IMR-90 (cell line): ENCODE measurements around the gene CACUL1. TPM values are rescaled to one million over a fixed set of nuclear protein-coding genes. Genes with fewer than 3 reads are reported as not detected.

Source experiments
- ATAC-seq: fragments of 200-7000 bp; cut with Tn5 transposase; 2 replicates; pipeline ENCODE4 v1.9.1; 2020; ENCODE audit warnings: low read depth, mild to moderate bottlenecking, moderate library complexity
- BruUV-seq: library from RNA; stranded (reverse); fragments of 400-500 nt; replicated peaks from 2 replicates; lab custom pipeline; 2021; lab: Mats Ljungman, UMichigan
- CTCF ChIA-PET: fragments of 300-600 bp; formaldehyde crosslinking; extraction: SDS; loops from one replicate; lab custom pipeline; 2021; ENCODE audit warnings: antibody characterized with exemption; lab: Yijun Ruan, JAX
- POLR2A ChIA-PET: fragments of 300-600 bp; sonication (Branson Sonifier 250); formaldehyde crosslinking; loops from one replicate; lab custom pipeline; 2022; ENCODE audit warnings: antibody characterized with exemption; ENCODE audit not compliant: unreplicated experiment; lab: Charles Lee
- DNase-seq: peaks from one replicate; pipeline ENCODE4 v3.0.0; 2013
- H2AFZ ChIP-seq: replicated peaks from 2 replicates; pipeline ENCODE3; 2013; ENCODE audit warnings: low read length, mild to moderate bottlenecking; ENCODE audit not compliant: poor library complexity
- H2AK5ac ChIP-seq: 2 replicates; pipeline ENCODE4 v1.6.1; 2013; ENCODE audit warnings: low read depth, low read length, inconsistent platforms
- H2AK9ac ChIP-seq: replicated peaks from 2 replicates; pipeline ENCODE3; 2013; ENCODE audit warnings: mild to moderate bottlenecking, low read depth, low read length, moderate library complexity; ENCODE audit not compliant: poor library complexity
- H2BK120ac ChIP-seq: 2 replicates; pipeline ENCODE4 v1.6.1; 2013; ENCODE audit warnings: low read depth, low read length, inconsistent platforms
- H2BK15ac ChIP-seq: 3 replicates; pipeline ENCODE4 v1.6.1; 2013; ENCODE audit warnings: low read depth, low read length, inconsistent platforms
- H2BK20ac ChIP-seq: 2 replicates; pipeline ENCODE4 v1.6.1; 2013; ENCODE audit warnings: low read depth, mild to moderate bottlenecking, inconsistent platforms, low read length, moderate library complexity
- H2BK5ac ChIP-seq: 2 replicates; pipeline ENCODE4 v1.6.1; 2013; ENCODE audit warnings: mild to moderate bottlenecking, low read depth, low read length, inconsistent platforms; ENCODE audit not compliant: poor library complexity, severe bottlenecking
- H3K14ac ChIP-seq: replicated peaks from 2 replicates; pipeline ENCODE4 v1.6.1; 2013; ENCODE audit warnings: low read depth, low read length, inconsistent platforms
- H3K18ac ChIP-seq: 2 replicates; pipeline ENCODE4 v1.6.1; 2013; ENCODE audit warnings: low read depth, low read length, control low read depth
- H3K23ac ChIP-seq: 2 replicates; pipeline ENCODE4 v1.6.1; 2013; ENCODE audit warnings: low read depth, low read length, inconsistent platforms
- H3K27ac ChIP-seq: 2 replicates; pipeline ENCODE4 v1.5.1; 2013; ENCODE audit warnings: mild to moderate bottlenecking, control low read depth, low read length; ENCODE audit not compliant: insufficient read depth
- H3K27me3 ChIP-seq: 2 replicates; pipeline ENCODE4 v1.6.1; 2013; ENCODE audit warnings: low read length; ENCODE audit not compliant: control insufficient read depth, insufficient read depth
- H3K36me3 ChIP-seq: 2 replicates; pipeline ENCODE4 v1.6.1; 2013; ENCODE audit warnings: low read length, mixed read lengths; ENCODE audit not compliant: control insufficient read depth, insufficient read depth
- H3K4ac ChIP-seq: 2 replicates; pipeline ENCODE4 v1.6.1; 2013; ENCODE audit warnings: low read depth, low read length, inconsistent platforms
- H3K4me1 ChIP-seq: 2 replicates; pipeline ENCODE4 v1.6.1; 2013; ENCODE audit warnings: low read length, mixed read lengths; ENCODE audit not compliant: control insufficient read depth, insufficient read depth
- H3K4me2 ChIP-seq: 2 replicates; pipeline ENCODE4 v1.6.1; 2013; ENCODE audit warnings: low read depth, mild to moderate bottlenecking, control low read depth, low read length, moderate library complexity
- H3K4me3 ChIP-seq: 2 replicates; pipeline ENCODE4 v1.5.1; 2013; ENCODE audit warnings: low read depth, mild to moderate bottlenecking, control low read depth, low read length, moderate library complexity; ENCODE audit not compliant: insufficient read depth
- H3K56ac ChIP-seq: 2 replicates; pipeline ENCODE4 v1.6.1; 2013; ENCODE audit warnings: low read length, inconsistent platforms; ENCODE audit not compliant: insufficient read depth; ENCODE audit errors: extremely low read depth
- H3K79me1 ChIP-seq, 2 experiments: 2 replicates each; pipeline ENCODE4 v1.6.1; 2013; ENCODE audit warnings: low read length in 2 of 2, inconsistent platforms in 1 of 2, low read depth in 1 of 2
- H3K9ac ChIP-seq: 2 replicates; pipeline ENCODE4 v1.6.1; 2013; ENCODE audit warnings: low read depth, low read length, control low read depth
- H3K9me1 ChIP-seq: 2 replicates; pipeline ENCODE4 v1.6.1; 2013; ENCODE audit warnings: low read length, inconsistent platforms; ENCODE audit not compliant: insufficient read depth
- H3K9me3 ChIP-seq: 2 replicates; pipeline ENCODE4 v1.6.1; 2013; ENCODE audit warnings: low read length; ENCODE audit not compliant: control insufficient read depth, insufficient read depth
- H4K20me1 ChIP-seq: 2 replicates; pipeline ENCODE4 v1.6.1; 2013; ENCODE audit warnings: low read length, inconsistent platforms; ENCODE audit not compliant: insufficient read depth
- H4K5ac ChIP-seq: 2 replicates; pipeline ENCODE4 v1.6.1; 2013; ENCODE audit warnings: mild to moderate bottlenecking, low read depth, low read length, control low read depth
- H4K8ac ChIP-seq, 2 experiments: 2 replicates each; pipeline ENCODE4 v1.6.1; 2013; ENCODE audit warnings: low read depth in 2 of 2, low read length in 2 of 2, control low read depth in 1 of 2, inconsistent platforms in 1 of 2
- H4K91ac ChIP-seq: 2 replicates; pipeline ENCODE4 v1.6.1; 2013; ENCODE audit warnings: low read depth, low read length, inconsistent platforms; ENCODE audit not compliant: insufficient read depth
- CEBPB ChIP-seq: IDR thresholded peaks from 2 replicates; pipeline ENCODE4 v1.6.1; 2012; ENCODE audit warnings: low read depth, low read length, improper control_type of control experiment
- ELK1 ChIP-seq: fragments of 150-350 bp; IDR thresholded peaks from 2 replicates; pipeline ENCODE4 v1.6.1; 2016; ENCODE audit warnings: low read depth, mild to moderate bottlenecking, low read length, moderate library complexity, borderline replicate concordance
- MAZ ChIP-seq: IDR thresholded peaks from 2 replicates; pipeline ENCODE4 v1.6.1; 2012; ENCODE audit warnings: low read depth, mild to moderate bottlenecking, low read length, improper control_type of control experiment, moderate library complexity, borderline replicate concordance
- WGBS, 2 experiments: methylation state at CpG; one replicate each; pipeline versions ENCODE4 v1.1.5 to v1.1.7; 2013; ENCODE audit warnings: missing lambda C conversion rate in 2 of 2; ENCODE audit not compliant: insufficient read length in 1 of 2; ENCODE audit errors: extremely low coverage in 2 of 2; 5-methylcytosine and 5-hydroxymethylcytosine counted together
- dilution Hi-C: fragments of 300-500 bp; cut with HindIII; formaldehyde crosslinking; loops from one replicate; pipeline ENCODE4 v1.14.3; 2018; ENCODE audit warnings: low sequenced_read_pairs; ENCODE audit not compliant: unreplicated experiment
- in situ Hi-C: fragments of 300-500 bp; cut with MboI; formaldehyde crosslinking; loops from 3 replicates; pipeline ENCODE4 v1.14.3; 2019; ENCODE audit warnings: low sequenced_read_pairs, inconsistent platforms, mixed read lengths
- intact Hi-C: fragments of 100-400 bp; cut with micrococcal nuclease; formaldehyde crosslinking; loops from 2 replicates; pipeline ENCODE4 v1.10.0; 2022
- polyA plus RNA-seq, 3 experiments: library from polyadenylated mRNA; depleted of rRNA; stranded (reverse); fragments of >200 nt; gene quantifications; 2 replicates each; pipeline ENCODE4 v1.2.3, GENCODE V29; 2012; ENCODE audit warnings: low replicate concordance in 1 of 3
- total RNA-seq: library from RNA; depleted of rRNA; stranded (reverse); fragments of >200 nt; gene quantifications from 2 replicates; pipeline ENCODE4 v1.2.3, GENCODE V29; 2012

Gene CACUL1
- total and polyA plus RNA-seq, 2 of the 4 experiments (the other 2 are of a cell fraction): 5.3 to 23.5 TPM

DNA sequence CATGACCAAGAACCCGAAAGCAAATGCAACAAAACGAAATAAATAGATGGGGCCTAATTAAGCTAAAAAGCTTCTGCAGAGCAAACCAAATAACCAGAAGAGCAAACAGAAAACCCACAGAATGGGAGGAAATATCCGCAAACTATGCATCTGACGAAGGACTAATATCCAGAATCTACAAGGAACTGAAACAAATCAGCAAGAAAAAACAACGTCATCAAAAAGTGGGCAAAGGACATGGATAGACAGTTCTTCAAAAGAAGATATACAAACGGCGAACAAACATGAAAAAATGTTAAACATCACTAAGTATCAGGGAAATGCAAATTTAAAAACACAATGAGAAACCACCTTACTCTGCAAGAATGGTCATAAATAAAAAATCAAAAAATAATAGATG lies 35.3 kb upstream of the CACUL1 start:
- CTCF ChIA-PET: interaction anchor here (1.0 kb wide), 1 partner anchor 11 kb away, joined by 3 read pairs; no protein-coding TSS in a partner anchor
- Histone ChIP-seq H3K79me1 (no peaks in the 10 kb centered on the region), H3K27me3 (peaks cover 6% of the 10 kb centered on the region), H4K91ac (no peak overlapping the region), H3K4me1 (no peaks in the 10 kb centered on the region), H3K14ac (no peak overlapping the region), H4K8ac (no peak overlapping the region), H3K23ac (no peak overlapping the region), H4K5ac (no peak overlapping the region), H3K9ac (no peak overlapping the region), H2AFZ (no peak overlapping the region), H3K18ac (no peak overlapping the region), H3K9me1 (no peaks in the 10 kb centered on the region), H2BK5ac (no peak overlapping the region), H4K20me1 (no peaks in the 10 kb centered on the region), H3K4ac (no peak overlapping the region), H3K27ac (no peak overlapping the region), H3K4me3 (no peak overlapping the region), H3K4me2 (no peak overlapping the region), H2BK15ac (no peak overlapping the region), H3K36me3 (no peaks in the 10 kb centered on the region), H2BK20ac (no peak overlapping the region), H2BK120ac (no peak overlapping the region), H2AK5ac (no peak overlapping the region), H2AK9ac (no peak overlapping the region), H3K56ac (no peak overlapping the region), H3K9me3 (no peaks in the 10 kb centered on the region)
- no TSS peak for BruUV-seq
- TF ChIP-seq CEBPB (no peak), ELK1 (no peak), MAZ (no peak)
- intact Hi-C loops: no loop called here
- 94% methylated on average over 2 of the region's 7 CpGs; no CpG with 5 or more reads in 1 of the 2 experiments for WGBS, 2 experiments
- DNase-seq (no peak), ATAC-seq (no peak)
- in situ Hi-C loops: no loop called here
- dilution Hi-C loops: no loop called here
- POLR2A ChIA-PET: no interaction called here
